WTC11 (cell line): Measurements from ENCODE around the gene BDP1. TPM values are rescaled to one million over a fixed set of nuclear protein-coding genes. Genes with fewer than 3 reads are reported as not detected.

ENCODE experiments used
- ATAC-seq: fragments of 200-7000 bp; cut with Tn5 transposase; 2 replicates; pipeline ENCODE4 v1.10.0; 2021; ENCODE audit warnings: mild to moderate bottlenecking, moderate library complexity
- CTCF ChIA-PET: fragments of 300-600 bp; sonication (Branson Sonifier 250); formaldehyde crosslinking; loops from one replicate; lab custom pipeline; 2021; ENCODE audit warnings: antibody characterized with exemption; lab: Charles Lee
- POLR2A ChIA-PET: fragments of 350-600 bp; sonication (Branson Sonifier 250); formaldehyde crosslinking; loops from one replicate; lab custom pipeline; 2021; ENCODE audit warnings: antibody characterized with exemption; lab: Charles Lee
- DNase-seq: peaks from one replicate; pipeline ENCODE4 v3.0.0; 2021; ENCODE audit warnings: low spot score
- H3K27ac Mint-ChIP-seq: 2 replicates; pipeline ENCODE4 v1.8.0; 2021; ENCODE audit warnings: mixed read lengths
- H3K27me3 Mint-ChIP-seq: 2 replicates; pipeline ENCODE4 v1.8.0; 2021; ENCODE audit warnings: low read depth, mild to moderate bottlenecking, moderate library complexity, mixed read lengths
- H3K36me3 Mint-ChIP-seq: 2 replicates; pipeline ENCODE4 v1.8.0; 2021; ENCODE audit warnings: mixed read lengths
- H3K4me1 Mint-ChIP-seq: 2 replicates; pipeline ENCODE4 v1.8.0; 2022; ENCODE audit warnings: mixed read lengths
- H3K4me3 Mint-ChIP-seq: 2 replicates; pipeline ENCODE4 v1.8.0; 2021; ENCODE audit warnings: mild to moderate bottlenecking, moderate library complexity, mixed read lengths
- H3K9me3 Mint-ChIP-seq: 2 replicates; pipeline ENCODE4 v1.8.0; 2021; ENCODE audit warnings: mixed read lengths
- ELF4 ChIP-seq: sonication (generic); formaldehyde crosslinking; IDR thresholded peaks from 2 replicates; pipeline ENCODE4 v1.8.1; 2022; ENCODE audit warnings: low read depth, mild to moderate bottlenecking, moderate library complexity, missing genetic modification reagents
- GTF2I ChIP-seq: fragments of 250-450 bp; sonication (Bioruptor Pico); conservative IDR thresholded peaks from 2 replicates; pipeline ENCODE4 v1.4.0; 2021; ENCODE audit warnings: mild to moderate bottlenecking
- HMGA2 ChIP-seq: fragments of 250-450 bp; sonication (Bioruptor Pico); IDR thresholded peaks from 2 replicates; pipeline ENCODE4 v1.4.0; 2021; ENCODE audit warnings: mild to moderate bottlenecking, moderate library complexity
- IRF1 ChIP-seq: sonication (generic); formaldehyde crosslinking; IDR thresholded peaks from 2 replicates; pipeline ENCODE4 v1.8.0; 2023; ENCODE audit warnings: missing genetic modification reagents
- IRF2 ChIP-seq: sonication (generic); formaldehyde crosslinking; IDR thresholded peaks from 2 replicates; pipeline ENCODE4 v1.8.0; 2022; ENCODE audit warnings: low read depth, missing genetic modification reagents, borderline replicate concordance
- MYBL2 ChIP-seq: sonication (generic); formaldehyde crosslinking; IDR thresholded peaks from 2 replicates; pipeline ENCODE4 v1.8.1; 2023; ENCODE audit warnings: mild to moderate bottlenecking, moderate library complexity, missing genetic modification reagents
- NFE2L1 ChIP-seq: sonication (generic); formaldehyde crosslinking; IDR thresholded peaks from 2 replicates; pipeline ENCODE4 v1.8.1; 2023; ENCODE audit warnings: missing genetic modification reagents
- NFYB ChIP-seq: sonication (generic); formaldehyde crosslinking; conservative IDR thresholded peaks from 2 replicates; pipeline ENCODE4 v1.8.0; 2022; ENCODE audit warnings: low read depth, missing genetic modification reagents
- OVOL2 ChIP-seq: fragments of 250-450 bp; sonication (Bioruptor Pico); IDR thresholded peaks from 2 replicates; pipeline ENCODE4 v1.9.0; 2021; ENCODE audit warnings: mild to moderate bottlenecking, borderline replicate concordance
- SMAD3 ChIP-seq: sonication (generic); formaldehyde crosslinking; IDR thresholded peaks from 2 replicates; pipeline ENCODE4 v1.8.0; 2022; ENCODE audit warnings: missing genetic modification reagents, mild to moderate bottlenecking, borderline replicate concordance
- SOX15 ChIP-seq: fragments of 250-450 bp; sonication (Bioruptor Pico); IDR thresholded peaks from 2 replicates; pipeline ENCODE4 v1.9.0; 2021; ENCODE audit warnings: mild to moderate bottlenecking
- TCF7 ChIP-seq: sonication (generic); formaldehyde crosslinking; IDR thresholded peaks from 2 replicates; pipeline ENCODE4 v1.8.0; 2022; ENCODE audit warnings: mild to moderate bottlenecking, low read depth, missing genetic modification reagents, moderate library complexity
- TEAD1 ChIP-seq: sonication (generic); formaldehyde crosslinking; IDR thresholded peaks from 2 replicates; pipeline ENCODE4 v1.8.0; 2022; ENCODE audit warnings: mild to moderate bottlenecking, missing genetic modification reagents
- USF2 ChIP-seq: sonication (generic); formaldehyde crosslinking; IDR thresholded peaks from 2 replicates; pipeline ENCODE4 v1.8.1; 2023; ENCODE audit warnings: mild to moderate bottlenecking, missing genetic modification reagents, moderate library complexity
- ZBTB21 ChIP-seq: sonication (generic); formaldehyde crosslinking; IDR thresholded peaks from 2 replicates; pipeline ENCODE4 v1.8.1; 2023; ENCODE audit warnings: mild to moderate bottlenecking, missing genetic modification reagents, borderline replicate concordance
- ZNF219 ChIP-seq: sonication (generic); formaldehyde crosslinking; IDR thresholded peaks from 2 replicates; pipeline ENCODE4 v1.8.0; 2023; ENCODE audit warnings: missing genetic modification reagents, mild to moderate bottlenecking, borderline replicate concordance
- ZNF317 ChIP-seq: sonication (generic); formaldehyde crosslinking; IDR thresholded peaks from 2 replicates; pipeline ENCODE4 v1.8.1; 2023; ENCODE audit warnings: low read depth, mild to moderate bottlenecking, moderate library complexity, missing genetic modification reagents, borderline replicate concordance
- ZNF416 ChIP-seq: fragments of 250-450 bp; sonication (Bioruptor Pico); IDR thresholded peaks from 2 replicates; pipeline ENCODE4 v1.9.0; 2021; ENCODE audit warnings: mild to moderate bottlenecking, inconsistent platforms
- total RNA-seq: library from RNA; stranded (reverse); gene quantifications from 3 replicates; pipeline ENCODE4 v1.2.3, GENCODE V29; 2021
- TF ChIP-seq, protein P1 (sequence below): sonication (generic); formaldehyde crosslinking; IDR thresholded peaks from 2 replicates; pipeline ENCODE4 v1.8.1; 2023; ENCODE audit warnings: mild to moderate bottlenecking, missing genetic modification reagents
- TF ChIP-seq, protein P2 (sequence below): fragments of 250-450 bp; sonication (Bioruptor Pico); IDR thresholded peaks from 2 replicates; pipeline ENCODE4 v1.9.0; 2021; ENCODE audit warnings: mild to moderate bottlenecking, borderline replicate concordance
- TF ChIP-seq, protein P3 (sequence below): sonication (generic); formaldehyde crosslinking; IDR thresholded peaks from 2 replicates; pipeline ENCODE4 v1.8.1; 2022; ENCODE audit warnings: missing genetic modification reagents, borderline replicate concordance
- TF ChIP-seq, protein P4 (sequence below): sonication (generic); formaldehyde crosslinking; IDR thresholded peaks from 2 replicates; pipeline ENCODE4 v1.8.0; 2022; ENCODE audit warnings: mild to moderate bottlenecking, missing genetic modification reagents
- TF ChIP-seq, protein P5 (sequence below): fragments of 250-450 bp; sonication (Bioruptor Pico); IDR thresholded peaks from 2 replicates; pipeline ENCODE4 v1.8.0; 2021; ENCODE audit warnings: mild to moderate bottlenecking
- TF ChIP-seq, protein P6 (sequence below): sonication (generic); formaldehyde crosslinking; conservative IDR thresholded peaks from 2 replicates; pipeline ENCODE4 v1.8.1; 2023; ENCODE audit warnings: mild to moderate bottlenecking, low read depth, missing genetic modification reagents, moderate library complexity

Gene BDP1
- total RNA-seq, 1 experiment from 2014 or later: 34.7 TPM

DNA sequence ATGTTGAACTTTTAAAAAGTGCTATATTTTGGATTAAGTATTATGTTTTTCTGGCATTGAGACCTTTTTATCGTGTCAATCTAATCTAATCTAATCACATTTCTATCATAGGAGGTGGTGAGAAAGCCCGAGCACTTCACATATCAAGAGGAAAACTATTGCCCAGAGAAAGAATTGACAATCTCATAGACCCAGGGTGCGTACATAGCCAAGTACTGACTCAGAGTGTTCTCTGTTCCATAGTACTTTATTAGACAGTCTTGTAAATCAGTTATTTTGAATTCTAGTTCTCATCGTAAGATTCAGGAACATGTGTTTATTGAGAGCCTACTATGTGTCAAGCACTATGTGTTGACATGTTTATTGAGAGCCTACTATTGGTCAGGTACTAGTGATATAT lies 140.7 kb downstream of the BDP1 start:
- Mint-ChIP-seq H3K27me3 (no peaks in the 10 kb centered on the region), H3K9me3 (no peaks in the 10 kb centered on the region), H3K27ac (no peak overlapping the region), H3K4me1 (no peaks in the 10 kb centered on the region), H3K36me3 (peaks cover 39% of the 10 kb centered on the region), H3K4me3 (no peak overlapping the region)
- ATAC-seq: no peak
- ChIA-PET CTCF (no interaction called here), POLR2A (no interaction called here)
- no peak for DNase-seq
- TF ChIP-seq NFE2L1 (CRISPR knock-in tag): no peak
- no peak for TF ChIP-seq IRF2
- TF ChIP-seq SMAD3 (CRISPR knock-in tag): no peak
- TF ChIP-seq, protein P1, sequence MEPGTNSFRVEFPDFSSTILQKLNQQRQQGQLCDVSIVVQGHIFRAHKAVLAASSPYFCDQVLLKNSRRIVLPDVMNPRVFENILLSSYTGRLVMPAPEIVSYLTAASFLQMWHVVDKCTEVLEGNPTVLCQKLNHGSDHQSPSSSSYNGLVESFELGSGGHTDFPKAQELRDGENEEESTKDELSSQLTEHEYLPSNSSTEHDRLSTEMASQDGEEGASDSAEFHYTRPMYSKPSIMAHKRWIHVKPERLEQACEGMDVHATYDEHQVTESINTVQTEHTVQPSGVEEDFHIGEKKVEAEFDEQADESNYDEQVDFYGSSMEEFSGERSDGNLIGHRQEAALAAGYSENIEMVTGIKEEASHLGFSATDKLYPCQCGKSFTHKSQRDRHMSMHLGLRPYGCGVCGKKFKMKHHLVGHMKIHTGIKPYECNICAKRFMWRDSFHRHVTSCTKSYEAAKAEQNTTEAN: no peak
- TF ChIP-seq, protein P2, sequence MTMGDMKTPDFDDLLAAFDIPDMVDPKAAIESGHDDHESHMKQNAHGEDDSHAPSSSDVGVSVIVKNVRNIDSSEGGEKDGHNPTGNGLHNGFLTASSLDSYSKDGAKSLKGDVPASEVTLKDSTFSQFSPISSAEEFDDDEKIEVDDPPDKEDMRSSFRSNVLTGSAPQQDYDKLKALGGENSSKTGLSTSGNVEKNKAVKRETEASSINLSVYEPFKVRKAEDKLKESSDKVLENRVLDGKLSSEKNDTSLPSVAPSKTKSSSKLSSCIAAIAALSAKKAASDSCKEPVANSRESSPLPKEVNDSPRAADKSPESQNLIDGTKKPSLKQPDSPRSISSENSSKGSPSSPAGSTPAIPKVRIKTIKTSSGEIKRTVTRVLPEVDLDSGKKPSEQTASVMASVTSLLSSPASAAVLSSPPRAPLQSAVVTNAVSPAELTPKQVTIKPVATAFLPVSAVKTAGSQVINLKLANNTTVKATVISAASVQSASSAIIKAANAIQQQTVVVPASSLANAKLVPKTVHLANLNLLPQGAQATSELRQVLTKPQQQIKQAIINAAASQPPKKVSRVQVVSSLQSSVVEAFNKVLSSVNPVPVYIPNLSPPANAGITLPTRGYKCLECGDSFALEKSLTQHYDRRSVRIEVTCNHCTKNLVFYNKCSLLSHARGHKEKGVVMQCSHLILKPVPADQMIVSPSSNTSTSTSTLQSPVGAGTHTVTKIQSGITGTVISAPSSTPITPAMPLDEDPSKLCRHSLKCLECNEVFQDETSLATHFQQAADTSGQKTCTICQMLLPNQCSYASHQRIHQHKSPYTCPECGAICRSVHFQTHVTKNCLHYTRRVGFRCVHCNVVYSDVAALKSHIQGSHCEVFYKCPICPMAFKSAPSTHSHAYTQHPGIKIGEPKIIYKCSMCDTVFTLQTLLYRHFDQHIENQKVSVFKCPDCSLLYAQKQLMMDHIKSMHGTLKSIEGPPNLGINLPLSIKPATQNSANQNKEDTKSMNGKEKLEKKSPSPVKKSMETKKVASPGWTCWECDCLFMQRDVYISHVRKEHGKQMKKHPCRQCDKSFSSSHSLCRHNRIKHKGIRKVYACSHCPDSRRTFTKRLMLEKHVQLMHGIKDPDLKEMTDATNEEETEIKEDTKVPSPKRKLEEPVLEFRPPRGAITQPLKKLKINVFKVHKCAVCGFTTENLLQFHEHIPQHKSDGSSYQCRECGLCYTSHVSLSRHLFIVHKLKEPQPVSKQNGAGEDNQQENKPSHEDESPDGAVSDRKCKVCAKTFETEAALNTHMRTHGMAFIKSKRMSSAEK (CRISPR knock-in tag): no peak
- TF ChIP-seq NFYB: no peak
- no peak for TF ChIP-seq ZNF416
- TF ChIP-seq TEAD1 (CRISPR knock-in tag): no peak
- no peak for TF ChIP-seq USF2 (CRISPR knock-in tag)
- TF ChIP-seq ZNF317 (CRISPR knock-in tag): no peak
- TF ChIP-seq, all 79 proteins: peak for 0

DNA sequence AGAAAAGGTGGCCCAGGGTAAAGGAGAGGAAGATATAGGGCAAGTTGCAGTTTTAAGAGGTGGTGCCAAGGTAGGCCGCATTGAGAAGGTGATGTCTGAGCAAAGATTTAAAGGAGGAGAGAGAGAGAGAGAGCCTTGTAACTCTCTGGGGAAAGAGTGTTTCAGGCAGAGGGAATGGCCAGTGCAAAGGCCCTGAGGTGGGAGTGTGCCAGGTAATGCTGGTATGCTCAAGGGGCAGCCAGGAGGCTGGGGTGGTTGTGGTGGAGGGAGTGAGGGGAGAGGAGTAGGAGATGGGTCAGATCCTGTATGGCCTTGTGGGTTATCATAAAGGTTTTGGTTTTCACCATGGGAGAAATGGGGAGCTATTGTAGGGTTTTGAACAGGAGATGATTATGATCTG lies 141.6 kb downstream of the BDP1 start:
- no peaks in the 10 kb centered on the region for H3K9me3 Mint-ChIP-seq
- CTCF ChIA-PET: no interaction called here
- no peaks in the 10 kb centered on the region for H3K4me1 Mint-ChIP-seq
- no peak overlapping the region for H3K27ac Mint-ChIP-seq
- ATAC-seq (no peak), DNase-seq (no peak)
- POLR2A ChIA-PET: no interaction called here
- no peaks in the 10 kb centered on the region for H3K27me3 Mint-ChIP-seq
- H3K4me3 Mint-ChIP-seq: no peak overlapping the region
- peaks cover 46% of the 10 kb centered on the region for H3K36me3 Mint-ChIP-seq
- TF ChIP-seq OVOL2 (CRISPR knock-in tag): no peak
- TF ChIP-seq MYBL2: no peak
- TF ChIP-seq, protein P3, sequence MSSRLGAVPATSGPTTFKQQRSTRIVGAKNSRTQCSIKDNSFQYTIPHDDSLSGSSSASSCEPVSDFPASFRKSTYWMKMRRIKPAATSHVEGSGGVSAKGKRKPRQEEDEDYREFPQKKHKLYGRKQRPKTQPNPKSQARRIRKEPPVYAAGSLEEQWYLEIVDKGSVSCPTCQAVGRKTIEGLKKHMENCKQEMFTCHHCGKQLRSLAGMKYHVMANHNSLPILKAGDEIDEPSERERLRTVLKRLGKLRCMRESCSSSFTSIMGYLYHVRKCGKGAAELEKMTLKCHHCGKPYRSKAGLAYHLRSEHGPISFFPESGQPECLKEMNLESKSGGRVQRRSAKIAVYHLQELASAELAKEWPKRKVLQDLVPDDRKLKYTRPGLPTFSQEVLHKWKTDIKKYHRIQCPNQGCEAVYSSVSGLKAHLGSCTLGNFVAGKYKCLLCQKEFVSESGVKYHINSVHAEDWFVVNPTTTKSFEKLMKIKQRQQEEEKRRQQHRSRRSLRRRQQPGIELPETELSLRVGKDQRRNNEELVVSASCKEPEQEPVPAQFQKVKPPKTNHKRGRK (CRISPR knock-in tag): no peak
- TF ChIP-seq, protein P4, sequence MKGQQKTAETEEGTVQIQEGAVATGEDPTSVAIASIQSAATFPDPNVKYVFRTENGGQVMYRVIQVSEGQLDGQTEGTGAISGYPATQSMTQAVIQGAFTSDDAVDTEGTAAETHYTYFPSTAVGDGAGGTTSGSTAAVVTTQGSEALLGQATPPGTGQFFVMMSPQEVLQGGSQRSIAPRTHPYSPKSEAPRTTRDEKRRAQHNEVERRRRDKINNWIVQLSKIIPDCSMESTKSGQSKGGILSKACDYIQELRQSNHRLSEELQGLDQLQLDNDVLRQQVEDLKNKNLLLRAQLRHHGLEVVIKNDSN (CRISPR knock-in tag): no peak
- TF ChIP-seq GTF2I (CRISPR knock-in tag): no peak
- TF ChIP-seq IRF1: no peak
- TF ChIP-seq HMGA2 (CRISPR knock-in tag): no peak
- no peak for TF ChIP-seq ZBTB21 (CRISPR knock-in tag)
- TF ChIP-seq TCF7 (CRISPR knock-in tag): no peak
- TF ChIP-seq ELF4 (CRISPR knock-in tag): no peak
- no peak for TF ChIP-seq SOX15 (CRISPR knock-in tag)
- TF ChIP-seq, protein P5, sequence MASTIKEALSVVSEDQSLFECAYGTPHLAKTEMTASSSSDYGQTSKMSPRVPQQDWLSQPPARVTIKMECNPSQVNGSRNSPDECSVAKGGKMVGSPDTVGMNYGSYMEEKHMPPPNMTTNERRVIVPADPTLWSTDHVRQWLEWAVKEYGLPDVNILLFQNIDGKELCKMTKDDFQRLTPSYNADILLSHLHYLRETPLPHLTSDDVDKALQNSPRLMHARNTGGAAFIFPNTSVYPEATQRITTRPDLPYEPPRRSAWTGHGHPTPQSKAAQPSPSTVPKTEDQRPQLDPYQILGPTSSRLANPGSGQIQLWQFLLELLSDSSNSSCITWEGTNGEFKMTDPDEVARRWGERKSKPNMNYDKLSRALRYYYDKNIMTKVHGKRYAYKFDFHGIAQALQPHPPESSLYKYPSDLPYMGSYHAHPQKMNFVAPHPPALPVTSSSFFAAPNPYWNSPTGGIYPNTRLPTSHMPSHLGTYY (CRISPR knock-in tag): no peak
- TF ChIP-seq ZNF219 (CRISPR knock-in tag): no peak
- TF ChIP-seq, protein P6, sequence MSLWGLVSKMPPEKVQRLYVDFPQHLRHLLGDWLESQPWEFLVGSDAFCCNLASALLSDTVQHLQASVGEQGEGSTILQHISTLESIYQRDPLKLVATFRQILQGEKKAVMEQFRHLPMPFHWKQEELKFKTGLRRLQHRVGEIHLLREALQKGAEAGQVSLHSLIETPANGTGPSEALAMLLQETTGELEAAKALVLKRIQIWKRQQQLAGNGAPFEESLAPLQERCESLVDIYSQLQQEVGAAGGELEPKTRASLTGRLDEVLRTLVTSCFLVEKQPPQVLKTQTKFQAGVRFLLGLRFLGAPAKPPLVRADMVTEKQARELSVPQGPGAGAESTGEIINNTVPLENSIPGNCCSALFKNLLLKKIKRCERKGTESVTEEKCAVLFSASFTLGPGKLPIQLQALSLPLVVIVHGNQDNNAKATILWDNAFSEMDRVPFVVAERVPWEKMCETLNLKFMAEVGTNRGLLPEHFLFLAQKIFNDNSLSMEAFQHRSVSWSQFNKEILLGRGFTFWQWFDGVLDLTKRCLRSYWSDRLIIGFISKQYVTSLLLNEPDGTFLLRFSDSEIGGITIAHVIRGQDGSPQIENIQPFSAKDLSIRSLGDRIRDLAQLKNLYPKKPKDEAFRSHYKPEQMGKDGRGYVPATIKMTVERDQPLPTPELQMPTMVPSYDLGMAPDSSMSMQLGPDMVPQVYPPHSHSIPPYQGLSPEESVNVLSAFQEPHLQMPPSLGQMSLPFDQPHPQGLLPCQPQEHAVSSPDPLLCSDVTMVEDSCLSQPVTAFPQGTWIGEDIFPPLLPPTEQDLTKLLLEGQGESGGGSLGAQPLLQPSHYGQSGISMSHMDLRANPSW (CRISPR knock-in tag): no peak
